ENCODE results near the gene GABRB2.

DNA sequence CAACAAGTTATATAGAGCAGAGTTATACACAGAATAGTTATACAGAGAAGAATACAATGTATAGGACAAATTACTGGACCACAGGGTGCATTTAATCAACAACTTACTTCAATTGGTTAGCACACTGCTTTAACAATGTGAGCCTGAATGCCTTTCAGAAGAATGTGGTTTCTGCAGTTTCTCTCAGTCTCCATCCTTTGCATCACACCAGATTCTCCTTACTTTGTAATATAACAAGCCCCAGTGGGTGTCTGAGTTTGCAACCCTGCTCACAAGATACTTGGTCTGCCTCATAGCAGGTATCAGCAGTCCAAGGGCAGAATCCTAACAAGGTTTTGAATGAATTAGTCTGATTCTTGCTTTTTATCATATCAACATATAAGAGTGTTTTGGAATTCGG is 114.6 kb downstream of the GABRB2 start:
- TF ChIP-seq SIN3A (IDR thresholded peaks at IDR 0.05; ENCODE audit: low read depth): no peak
- no peak for TF ChIP-seq SP1 (IDR thresholded peaks at IDR 0.05; ENCODE audit: low read depth)
- no peak for TF ChIP-seq ZBTB33 (IDR thresholded peaks at IDR 0.05; ENCODE audit: extremely low read depth, insufficient replicate concordance, low read length)
- TF ChIP-seq, protein P1, sequence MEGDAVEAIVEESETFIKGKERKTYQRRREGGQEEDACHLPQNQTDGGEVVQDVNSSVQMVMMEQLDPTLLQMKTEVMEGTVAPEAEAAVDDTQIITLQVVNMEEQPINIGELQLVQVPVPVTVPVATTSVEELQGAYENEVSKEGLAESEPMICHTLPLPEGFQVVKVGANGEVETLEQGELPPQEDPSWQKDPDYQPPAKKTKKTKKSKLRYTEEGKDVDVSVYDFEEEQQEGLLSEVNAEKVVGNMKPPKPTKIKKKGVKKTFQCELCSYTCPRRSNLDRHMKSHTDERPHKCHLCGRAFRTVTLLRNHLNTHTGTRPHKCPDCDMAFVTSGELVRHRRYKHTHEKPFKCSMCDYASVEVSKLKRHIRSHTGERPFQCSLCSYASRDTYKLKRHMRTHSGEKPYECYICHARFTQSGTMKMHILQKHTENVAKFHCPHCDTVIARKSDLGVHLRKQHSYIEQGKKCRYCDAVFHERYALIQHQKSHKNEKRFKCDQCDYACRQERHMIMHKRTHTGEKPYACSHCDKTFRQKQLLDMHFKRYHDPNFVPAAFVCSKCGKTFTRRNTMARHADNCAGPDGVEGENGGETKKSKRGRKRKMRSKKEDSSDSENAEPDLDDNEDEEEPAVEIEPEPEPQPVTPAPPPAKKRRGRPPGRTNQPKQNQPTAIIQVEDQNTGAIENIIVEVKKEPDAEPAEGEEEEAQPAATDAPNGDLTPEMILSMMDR (IDR thresholded peaks at IDR 0.05 in 2 of 3, conservative IDR thresholded peaks at IDR 0.05 in 1 of 3; ENCODE audit: borderline replicate concordance in 1 of 3, insufficient read depth in 1 of 3, low read depth in 2 of 3, low read length in 2 of 3): no peak
- no peak for TF ChIP-seq ZFX (IDR thresholded peaks at IDR 0.05)
- TF ChIP-seq POLR2A (IDR thresholded peaks at IDR 0.05; ENCODE audit: borderline replicate concordance, extremely low read depth, insufficient read depth, insufficient read length): no peak
- TF ChIP-seq YY1 (IDR thresholded peaks at IDR 0.05; ENCODE audit: extremely low read depth, insufficient replicate concordance, low read depth, low read length): no peak
- TF ChIP-seq ELF1 (IDR thresholded peaks at IDR 0.05; ENCODE audit: borderline replicate concordance, low read depth): no peak
- TF ChIP-seq ZNF274 (IDR thresholded peaks at IDR 0.05; ENCODE audit: low read depth, low read length): no peak
- no peak for TF ChIP-seq POLR2AphosphoS5 (IDR thresholded peaks at IDR 0.05; ENCODE audit: low read depth, low read length)
- TF ChIP-seq, protein P2, sequence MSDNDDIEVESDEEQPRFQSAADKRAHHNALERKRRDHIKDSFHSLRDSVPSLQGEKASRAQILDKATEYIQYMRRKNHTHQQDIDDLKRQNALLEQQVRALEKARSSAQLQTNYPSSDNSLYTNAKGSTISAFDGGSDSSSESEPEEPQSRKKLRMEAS (IDR thresholded peaks at IDR 0.05): no peak
